SK-N-SH treated with all-trans-retinoic acid at 6 μM for 48 hours (cell line): Measurements from ENCODE around the gene PRKCE.

ENCODE experiments used
- ARNTL ChIP-seq: fragments of 450-650 bp; formaldehyde crosslinking; IDR thresholded peaks from 2 replicates; pipeline ENCODE4 v1.5.0; 2020; ENCODE audit warnings: low read depth, mild to moderate bottlenecking, moderate library complexity, borderline replicate concordance
- ESRRG ChIP-seq: fragments of 250-450 bp; sonication (Bioruptor Pico); IDR thresholded peaks from 2 replicates; pipeline ENCODE4 v1.6.1; 2021; ENCODE audit warnings: mild to moderate bottlenecking
- OSR1 ChIP-seq: fragments of 250-450 bp; sonication (Bioruptor Pico); IDR thresholded peaks from 2 replicates; pipeline ENCODE4 v1.8.0; 2022; ENCODE audit warnings: moderate library complexity, mild to moderate bottlenecking, inconsistent platforms
- RARB ChIP-seq: fragments of 250-450 bp; sonication (Bioruptor Pico); IDR thresholded peaks from 2 replicates; pipeline ENCODE4 v1.8.0; 2021; ENCODE audit warnings: mild to moderate bottlenecking, moderate library complexity
- ZFP3 ChIP-seq: fragments of 250-450 bp; sonication (Bioruptor Pico); IDR thresholded peaks from 2 replicates; pipeline ENCODE4 v1.5.0; 2020; ENCODE audit warnings: mild to moderate bottlenecking, moderate library complexity
- ZFP30 ChIP-seq: fragments of 450-650 bp; formaldehyde crosslinking; IDR thresholded peaks from 2 replicates; pipeline ENCODE4 v1.5.0; 2022; ENCODE audit warnings: mild to moderate bottlenecking, moderate library complexity

GRCh38 chr2:45879406-45879805 lies 227.9 kb downstream of the PRKCE start:
- TF ChIP-seq ESRRG: no peak
- TF ChIP-seq ZFP30 (CRISPR knock-in tag): no peak
- TF ChIP-seq RARB: no peak
- no peak for TF ChIP-seq ZFP3
- no peak for TF ChIP-seq ARNTL (CRISPR knock-in tag)
- no peak for TF ChIP-seq OSR1 (CRISPR knock-in tag)
